Fibroblast of villous mesenchyme (primary cell): ENCODE results near the gene PIK3R6. TPM values are rescaled to one million over a fixed set of nuclear protein-coding genes. Genes with fewer than 3 reads are reported as not detected.

Source experiments
- DNase-seq: peaks from one replicate; pipeline ENCODE4 v3.0.0-alpha.2; 2010; ENCODE audit warnings: low read depth
- H3K4me3 ChIP-seq: 2 replicates; pipeline ENCODE4 v1.5.1; 2011; ENCODE audit warnings: low read depth, mild to moderate bottlenecking, low read length
- total RNA-seq: library from RNA; depleted of rRNA; stranded (reverse); fragments of >200 nt; gene quantifications from 2 replicates; pipeline ENCODE4 v1.2.3, GENCODE V29; 2012
- TF ChIP-seq, protein P1 (sequence below): IDR thresholded peaks from 2 replicates; pipeline ENCODE4 v1.5.1; 2012; ENCODE audit warnings: low read depth, mild to moderate bottlenecking, low read length; ENCODE audit not compliant: insufficient read depth

The PIK3R6 gene
- total RNA-seq, 1 donor, result not detected

GRCh38 chr17:8792646-8793045 lies 74.8 kb downstream of the PIK3R6 start:
- no peak overlapping the region for H3K4me3 ChIP-seq
- TF ChIP-seq, protein P1, sequence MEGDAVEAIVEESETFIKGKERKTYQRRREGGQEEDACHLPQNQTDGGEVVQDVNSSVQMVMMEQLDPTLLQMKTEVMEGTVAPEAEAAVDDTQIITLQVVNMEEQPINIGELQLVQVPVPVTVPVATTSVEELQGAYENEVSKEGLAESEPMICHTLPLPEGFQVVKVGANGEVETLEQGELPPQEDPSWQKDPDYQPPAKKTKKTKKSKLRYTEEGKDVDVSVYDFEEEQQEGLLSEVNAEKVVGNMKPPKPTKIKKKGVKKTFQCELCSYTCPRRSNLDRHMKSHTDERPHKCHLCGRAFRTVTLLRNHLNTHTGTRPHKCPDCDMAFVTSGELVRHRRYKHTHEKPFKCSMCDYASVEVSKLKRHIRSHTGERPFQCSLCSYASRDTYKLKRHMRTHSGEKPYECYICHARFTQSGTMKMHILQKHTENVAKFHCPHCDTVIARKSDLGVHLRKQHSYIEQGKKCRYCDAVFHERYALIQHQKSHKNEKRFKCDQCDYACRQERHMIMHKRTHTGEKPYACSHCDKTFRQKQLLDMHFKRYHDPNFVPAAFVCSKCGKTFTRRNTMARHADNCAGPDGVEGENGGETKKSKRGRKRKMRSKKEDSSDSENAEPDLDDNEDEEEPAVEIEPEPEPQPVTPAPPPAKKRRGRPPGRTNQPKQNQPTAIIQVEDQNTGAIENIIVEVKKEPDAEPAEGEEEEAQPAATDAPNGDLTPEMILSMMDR, result no peak
- no peak for DNase-seq

DNA sequence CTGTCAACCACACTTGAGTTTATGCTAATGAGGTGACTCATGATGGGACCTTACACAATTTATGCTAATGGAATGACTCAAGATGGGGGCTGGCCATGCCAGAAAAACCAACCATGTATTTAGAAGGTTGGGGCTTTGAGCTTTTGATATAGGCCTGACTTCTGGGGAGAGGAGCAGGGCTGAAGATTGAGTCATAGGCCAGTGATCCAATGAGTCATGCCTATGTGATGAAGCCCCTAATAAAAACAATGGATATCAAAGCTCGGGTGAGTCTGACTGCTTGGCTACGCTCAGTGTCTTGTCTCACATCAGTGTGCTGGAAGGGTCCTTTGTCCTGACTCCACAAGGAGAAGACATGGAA lies 75.6 kb downstream of the PIK3R6 start:
- TF ChIP-seq, protein P1, result no peak
- DNase-seq, result peak; percentile 59
- no peak overlapping the region for H3K4me3 ChIP-seq

DNA sequence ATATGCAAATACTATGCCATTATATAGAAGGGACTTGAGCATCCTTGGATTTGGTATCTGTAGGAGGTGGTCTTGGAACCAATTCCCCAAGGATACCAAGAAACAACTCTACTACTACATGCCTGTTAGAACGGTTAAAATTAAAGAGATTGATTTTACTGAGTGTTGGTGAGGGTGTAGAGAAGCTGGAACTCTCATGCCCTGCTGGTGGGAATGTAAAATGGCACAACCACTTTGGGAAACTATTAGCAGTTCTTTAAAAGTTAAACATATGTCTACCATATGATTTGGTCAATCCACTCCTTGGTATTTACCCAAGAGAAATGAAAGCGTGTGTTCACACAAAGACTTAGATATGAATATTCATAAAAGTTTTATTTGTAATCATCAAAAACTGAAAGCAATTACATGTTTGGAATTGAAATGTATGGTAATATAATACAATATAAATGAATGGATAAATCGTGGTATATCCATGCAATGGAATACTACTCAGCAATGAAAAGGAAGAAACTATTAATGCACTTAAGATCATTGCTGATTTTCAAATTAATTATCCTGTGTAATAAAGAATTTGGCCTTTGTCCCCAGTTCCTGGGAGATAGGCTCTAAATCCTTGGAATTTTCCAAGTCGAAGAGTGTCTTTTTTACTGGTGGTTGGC lies 76.1 kb downstream of the PIK3R6 start:
- TF ChIP-seq, protein P1, result no peak
- H3K4me3 ChIP-seq, result no peak overlapping the region
- DNase-seq, result no peak

DNA sequence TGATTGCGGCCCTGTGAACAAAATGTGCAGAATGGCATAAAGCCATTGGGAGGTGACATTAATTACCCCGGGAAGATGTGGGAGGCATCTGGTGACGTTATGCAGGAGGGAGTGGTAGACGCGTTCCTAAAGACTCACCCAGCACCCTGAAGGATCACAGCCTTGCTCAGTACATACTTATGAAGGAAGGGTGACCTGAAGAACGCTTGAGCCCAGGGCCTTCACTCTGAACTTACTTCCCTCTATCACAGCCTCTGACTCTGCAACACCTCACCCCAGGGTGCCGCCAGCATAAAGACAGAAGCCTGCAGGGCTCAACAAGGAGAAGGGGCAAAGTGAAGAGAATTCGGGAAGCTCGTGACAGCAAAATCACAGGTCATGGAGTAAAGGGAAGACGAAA lies 77.7 kb downstream of the PIK3R6 start:
- TF ChIP-seq, protein P1, result no peak
- no peak for DNase-seq
- H3K4me3 ChIP-seq, result no peak overlapping the region

GRCh38 chr17:8788998-8789397 lies 78.5 kb downstream of the PIK3R6 start:
- H3K4me3 ChIP-seq, result no peak overlapping the region
- TF ChIP-seq, protein P1, result no peak
- peak; percentile 14 for DNase-seq

- peak; percentile 61 for DNase-seq
- TF ChIP-seq, protein P1, result peak; percentile 92
These were observed 81.7 kb downstream of the PIK3R6 start for GRCh38 chr17:8785547-8786413.

More at GRCh38 chr17:8785547-8786413, 81.7 kb downstream of the PIK3R6 start:
- no peak overlapping the region for H3K4me3 ChIP-seq
